Endothelial cell of umbilical vein (primary cell): Measurements from ENCODE around the gene HID1. TPM values are rescaled to one million over a fixed set of nuclear protein-coding genes. Genes with fewer than 3 reads are reported as not detected.

Experiments
- BruUV-seq: library from RNA; stranded (reverse); fragments of 400-500 nt; replicated peaks from 2 replicates; lab custom pipeline; 2021; lab: Mats Ljungman, UMichigan
- CTCF ChIA-PET: fragments of 300-600, 350-600 bp; sonication (Branson Sonifier 250); formaldehyde crosslinking; loops from one replicate; lab custom pipeline; 2021; ENCODE audit warnings: antibody characterized with exemption, inconsistent platforms; lab: Charles Lee
- POLR2A ChIA-PET: fragments of 300-600, 350-600 bp; sonication (Branson Sonifier 250); formaldehyde crosslinking; loops from one replicate; lab custom pipeline; 2021; ENCODE audit warnings: antibody characterized with exemption, inconsistent platforms; lab: Charles Lee
- DNase-seq: peaks from one replicate; pipeline ENCODE4 v3.0.0-alpha.2; 2011; ENCODE audit warnings: low read depth, low spot score
- FAIRE-seq: peaks from 2 replicates; lab custom pipeline; 2011; peaks lifted over from hg19 to GRCh38; lab: Jason Lieb, UNC
- H2AFZ ChIP-seq: 2 replicates; pipeline ENCODE4 v1.6.0; 2012; ENCODE audit warnings: low read depth, low read length, control low read depth, inconsistent platforms
- H3K27ac ChIP-seq: 2 replicates; pipeline ENCODE4 v1.5.1; 2011; ENCODE audit warnings: low read depth, mild to moderate bottlenecking, control low read depth, low read length, moderate library complexity; ENCODE audit not compliant: insufficient read depth
- H3K27me3 ChIP-seq, 2 experiments: 2 replicates each; pipeline versions ENCODE4 v1.6.0 to v1.6.1; 2011; ENCODE audit warnings: low read length in 2 of 2, mixed read lengths in 1 of 2; ENCODE audit not compliant: control insufficient read depth in 2 of 2, insufficient read depth in 2 of 2
- H3K36me3 ChIP-seq, 2 experiments: 2 replicates in 1 of 2; 3 replicates in 1 of 2; pipeline ENCODE4 v1.5.1; 2011; ENCODE audit warnings: low read length in 2 of 2, mild to moderate bottlenecking in 1 of 2, moderate library complexity in 1 of 2; ENCODE audit not compliant: control insufficient read depth in 2 of 2, insufficient read depth in 2 of 2; ENCODE audit errors: extremely low read depth in 1 of 2
- H3K4me1 ChIP-seq: 3 replicates; pipeline ENCODE4 v1.5.1; 2011; ENCODE audit warnings: mild to moderate bottlenecking, low read length; ENCODE audit not compliant: control insufficient read depth, insufficient read depth; ENCODE audit errors: extremely low read depth
- H3K4me2 ChIP-seq: 2 replicates; pipeline ENCODE4 v1.6.1; 2011; ENCODE audit warnings: low read length, control low read depth, mixed read lengths; ENCODE audit not compliant: insufficient read depth
- H3K4me3 ChIP-seq, 3 experiments: fragments of 200-600 bp in 1 of 3; sonication (generic), shearing (Covaris generic) in 1 of 3; replicated peaks in 1 of 3; 2 replicates each; pipeline ENCODE4 v1.5.1; 2011 to 2016; ENCODE audit warnings: control low read depth in 3 of 3, low read length in 3 of 3, mild to moderate bottlenecking in 2 of 3, inconsistent platforms in 1 of 3, low read depth in 1 of 3, moderate library complexity in 1 of 3; ENCODE audit not compliant: insufficient read depth in 1 of 3
- H3K79me2 ChIP-seq: 2 replicates; pipeline ENCODE4 v1.6.0; 2012; ENCODE audit warnings: low read length, inconsistent platforms; ENCODE audit not compliant: control insufficient read depth, insufficient read depth
- H3K9ac ChIP-seq: replicated peaks from 2 replicates; pipeline ENCODE3; 2011; ENCODE audit warnings: low read length, control low read depth; ENCODE audit not compliant: insufficient read depth; ENCODE audit errors: extremely low read depth
- H3K9me1 ChIP-seq: replicated peaks from 3 replicates; pipeline ENCODE4 v1.6.0; 2011; ENCODE audit warnings: mild to moderate bottlenecking, low read length; ENCODE audit not compliant: control insufficient read depth, insufficient read depth; ENCODE audit errors: extremely low read depth
- H3K9me3 ChIP-seq: replicated peaks from 2 replicates; pipeline ENCODE4 v1.5.1; 2012; ENCODE audit warnings: low read length, inconsistent platforms; ENCODE audit not compliant: control insufficient read depth, insufficient read depth
- H4K20me1 ChIP-seq: replicated peaks from 2 replicates; pipeline ENCODE3; 2011; ENCODE audit warnings: mild to moderate bottlenecking, low read length; ENCODE audit not compliant: control insufficient read depth, insufficient read depth; ENCODE audit errors: extremely low read depth
- CTCF ChIP-seq, 2 donors: IDR thresholded peaks; 1 replicate in 1 of 2; 2 replicates in 1 of 2; pipeline ENCODE4 v1.5.1; 2011; ENCODE audit warnings: low read length in 2 of 2, mild to moderate bottlenecking in 2 of 2, moderate library complexity in 2 of 2, control low read depth in 1 of 2, inconsistent platforms in 1 of 2, low read depth in 1 of 2; ENCODE audit not compliant: insufficient read depth in 1 of 2; ENCODE audit errors: extremely low read depth in 1 of 2
- EZH2 ChIP-seq: IDR thresholded peaks from 2 replicates; pipeline ENCODE4 v1.6.1; 2012; ENCODE audit warnings: borderline replicate concordance, low read depth, mild to moderate bottlenecking, moderate library complexity, low read length, inconsistent platforms; ENCODE audit not compliant: severe bottlenecking
- FOS ChIP-seq: IDR thresholded peaks from 2 replicates; pipeline ENCODE4 v1.6.1; 2011; ENCODE audit warnings: mild to moderate bottlenecking, low read length, moderate library complexity, borderline replicate concordance; ENCODE audit not compliant: insufficient read depth
- GATA2 ChIP-seq: IDR thresholded peaks from 2 replicates; pipeline ENCODE4 v1.7.0; 2011; ENCODE audit warnings: low read depth, mild to moderate bottlenecking, moderate library complexity, mixed read lengths, low read length; ENCODE audit not compliant: insufficient read length, insufficient read depth
- JUN ChIP-seq: IDR thresholded peaks from 2 replicates; pipeline ENCODE4 v1.6.1; 2011; ENCODE audit warnings: borderline replicate concordance, low read depth; ENCODE audit not compliant: insufficient read length, insufficient read depth
- MAX ChIP-seq: IDR thresholded peaks from 2 replicates; pipeline ENCODE4 v1.6.1; 2011; ENCODE audit not compliant: insufficient read depth, insufficient read length
- MYC ChIP-seq: IDR thresholded peaks from one replicate; pipeline ENCODE4 v1.6.1; 2011; ENCODE audit warnings: mild to moderate bottlenecking, low read depth, low read length
- POLR2A ChIP-seq: IDR thresholded peaks from 2 replicates; pipeline ENCODE4 v1.6.1; 2012; ENCODE audit warnings: low read depth, mild to moderate bottlenecking, control low read depth, low read length
- POLR2AphosphoS5 ChIP-seq: IDR thresholded peaks from 2 replicates; pipeline ENCODE4 v1.6.1; 2012; ENCODE audit warnings: low read depth, mild to moderate bottlenecking, control low read depth, low read length, moderate library complexity; ENCODE audit not compliant: insufficient read depth
- dilution Hi-C: fragments of 300-500 bp; cut with MboI; formaldehyde crosslinking; loops from one replicate; pipeline ENCODE4 v1.15.0; 2019; ENCODE audit warnings: low sequenced_read_pairs; ENCODE audit not compliant: extremely low pct_ligation_motif_present
- intact Hi-C: fragments of 100-400 bp; cut with micrococcal nuclease; formaldehyde crosslinking; loops from one replicate; pipeline ENCODE4 v1.10.0; 2022
- polyA plus RNA-seq, 4 experiments: library from polyadenylated mRNA; depleted of rRNA in 3 of 4; stranded (reverse) in 3 of 4; unstranded in 1 of 4; fragments of >200 nt; gene quantifications; 2 replicates each; pipeline versions ENCODE4 v1.2.1 to v1.2.3, GENCODE V29; 2011 to 2012; ENCODE audit warnings: missing spikeins in 1 of 4
- total RNA-seq: library from RNA; stranded (reverse); gene quantifications from 2 replicates; pipeline ENCODE4 v1.2.3, GENCODE V29; 2021

The HID1 gene
- total and polyA plus RNA-seq, 2 donors (not counting 3 experiments of a cell fraction or from before 2014, with no cell fraction given), result 41.4 to 53.3 TPM

DNA sequence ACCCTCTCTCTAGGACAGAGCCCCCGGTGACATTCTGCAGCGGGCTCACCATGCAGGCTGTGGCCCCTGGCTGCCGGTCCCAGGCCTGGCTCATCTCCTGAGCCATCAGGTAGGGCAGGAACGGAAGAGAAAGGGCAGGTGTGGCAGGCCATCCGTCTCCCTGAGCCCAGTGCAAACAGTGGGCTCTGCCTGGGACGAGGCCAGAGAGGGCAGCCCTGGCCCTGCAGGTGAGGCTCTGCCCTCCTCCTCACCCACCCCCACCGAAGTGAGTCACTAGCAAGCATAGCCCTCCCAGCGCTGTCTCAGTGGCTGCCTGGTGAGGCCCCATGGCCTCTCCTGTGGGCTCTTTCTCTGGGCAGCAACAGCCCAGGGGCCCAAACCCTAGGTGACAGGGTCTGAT, 22.4 kb downstream of the HID1 start:
- dilution Hi-C loops, result no loop called here

More for the DNA sequence above, 22.4 kb downstream of the HID1 start:
- H3K36me3 ChIP-seq, result no peaks in the 10 kb centered on the region
- no TSS peak for BruUV-seq
- H3K4me2 ChIP-seq, result no peak overlapping the region
- no peaks in the 10 kb centered on the region for H3K9me3 ChIP-seq
- FAIRE-seq (no peak), DNase-seq (no peak)
- no peaks in the 10 kb centered on the region for H3K4me1 ChIP-seq
- H3K4me3 ChIP-seq, result no peak overlapping the region
- TF ChIP-seq MAX (no peak), POLR2AphosphoS5 (no peak), GATA2 (no peak), JUN (no peak), FOS (no peak), EZH2 (no peak), POLR2A (no peak), CTCF (IDR thresholded peaks at IDR 0.05; ENCODE audit: extremely low read depth in 1 of 2, insufficient read depth in 1 of 2, low read depth in 1 of 2, low read length in 2 of 2) (no peak), MYC (no peak)
- H3K79me2 ChIP-seq, result no peaks in the 10 kb centered on the region
- ChIA-PET POLR2A (no interaction called here), CTCF (interaction anchor here (2.8 to 3.8 kb wide), 2 partner anchors 7 to 11 kb away, joined by 19 to 24 read pairs; no protein-coding TSS in a partner anchor)
- no peak overlapping the region for H3K9ac ChIP-seq
- no peak overlapping the region for H3K27ac ChIP-seq
- no peaks in the 10 kb centered on the region for H3K9me1 ChIP-seq
- peaks cover 0 to 2% of the 10 kb centered on the region in 2 experiments for H3K27me3 ChIP-seq
- H2AFZ ChIP-seq, result no peak overlapping the region
- intact Hi-C loops, result no loop called here
- H4K20me1 ChIP-seq, result no peaks in the 10 kb centered on the region
